AG09319 (cell line): ENCODE data around the gene BRINP2.
A peak's percentile ranks its signal among the peaks of the same experiment; 100 is the strongest.

Experiments
- DNase-seq: peaks from one replicate; pipeline ENCODE4 v3.0.0-alpha.2; 2010; ENCODE audit warnings: low read depth; ENCODE audit errors: extremely low read depth
- CTCF ChIP-seq: IDR thresholded peaks from 2 replicates; pipeline ENCODE4 v1.5.1; 2011; ENCODE audit warnings: low read depth, mild to moderate bottlenecking, inconsistent platforms, low read length, moderate library complexity

BRINP2 gene

GRCh38 chr1:177181631-177182291 is 11.0 kb downstream of the BRINP2 start:
- peak; percentile 3 for DNase-seq
- peak; percentile 87 for TF ChIP-seq CTCF

- DNase-seq, result no peak
- no peak for TF ChIP-seq CTCF
Observed at GRCh38 chr1:177183836-177184235, 13.1 kb downstream of the BRINP2 start.

GRCh38 chr1:177185209-177185608 is 14.5 kb downstream of the BRINP2 start:
- DNase-seq, result no peak
- TF ChIP-seq CTCF, result peak; percentile 42

GRCh38 chr1:177186639-177187038 is 15.9 kb downstream of the BRINP2 start:
- no peak for TF ChIP-seq CTCF
- no peak for DNase-seq

- no peak for TF ChIP-seq CTCF
- no peak for DNase-seq
Observed at GRCh38 chr1:177190308-177190970, 19.7 kb downstream of the BRINP2 start.

- TF ChIP-seq CTCF, result no peak
- no peak for DNase-seq
Observed at GRCh38 chr1:177198243-177198642, 27.5 kb downstream of the BRINP2 start.

GRCh38 chr1:177200290-177200689 is 29.5 kb downstream of the BRINP2 start:
- TF ChIP-seq CTCF, result no peak
- no peak for DNase-seq
